ENCODE data around the gene RUVBL2.

Gene RUVBL2

GRCh38 chr19:48982280-48982679, 11.4 kb upstream of the RUVBL2 start:
- no peak for TF ChIP-seq CTCF (IDR thresholded peaks at IDR 0.05; ENCODE audit: low read depth, low read length)
- DNase-seq (ENCODE audit: extremely low read depth, low read depth), result no peak

GRCh38 chr19:48985711-48986110, 8.0 kb upstream of the RUVBL2 start:
- no peak for TF ChIP-seq CTCF (IDR thresholded peaks at IDR 0.05; ENCODE audit: low read depth, low read length)

GRCh38 chr19:48986211-48986610, 7.5 kb upstream of the RUVBL2 start:
- no peak for TF ChIP-seq CTCF (IDR thresholded peaks at IDR 0.05; ENCODE audit: low read depth, low read length)

More at GRCh38 chr19:48985711-48986110, 8.0 kb upstream of the RUVBL2 start:
- no peak for DNase-seq (ENCODE audit: extremely low read depth, low read depth)

GRCh38 chr19:48987323-48987722, 6.4 kb upstream of the RUVBL2 start:
- no peak for TF ChIP-seq CTCF (IDR thresholded peaks at IDR 0.05; ENCODE audit: low read depth, low read length)
- DNase-seq (ENCODE audit: extremely low read depth, low read depth), result no peak

More at GRCh38 chr19:48986211-48986610, 7.5 kb upstream of the RUVBL2 start:
- DNase-seq (ENCODE audit: extremely low read depth, low read depth), result no peak

GRCh38 chr19:48988286-48988685, 5.4 kb upstream of the RUVBL2 start:
- TF ChIP-seq CTCF (IDR thresholded peaks at IDR 0.05; ENCODE audit: low read depth, low read length), result no peak

GRCh38 chr19:48988860-48989259, 4.8 kb upstream of the RUVBL2 start:
- no peak for DNase-seq (ENCODE audit: extremely low read depth, low read depth)
- TF ChIP-seq CTCF (IDR thresholded peaks at IDR 0.05; ENCODE audit: low read depth, low read length), result no peak

More at GRCh38 chr19:48988286-48988685, 5.4 kb upstream of the RUVBL2 start:
- DNase-seq (ENCODE audit: extremely low read depth, low read depth), result no peak

GRCh38 chr19:48989701-48990291, 3.9 kb upstream of the RUVBL2 start:
- DNase-seq (ENCODE audit: extremely low read depth, low read depth), result no peak
- no peak for TF ChIP-seq CTCF (IDR thresholded peaks at IDR 0.05; ENCODE audit: low read depth, low read length)
